HepG2 (cell line): ENCODE results near the gene ALCAM. TPM values are rescaled to one million over a fixed set of nuclear protein-coding genes. Genes with fewer than 3 reads are reported as not detected.

Source experiments
- AKAP8 ChIP-seq: sonication (generic); formaldehyde crosslinking; IDR thresholded peaks from 2 replicates; pipeline ENCODE4 v1.5.1; 2020; ENCODE audit warnings: mild to moderate bottlenecking, missing genetic modification reagents
- BRD4 ChIP-seq: sonication (generic); formaldehyde crosslinking; IDR thresholded peaks from 2 replicates; pipeline ENCODE4 v1.4.0; 2020; ENCODE audit warnings: missing genetic modification reagents
- CAMTA2 ChIP-seq: sonication (generic); formaldehyde crosslinking; IDR thresholded peaks from 2 replicates; pipeline ENCODE4 v1.4.0; 2020; ENCODE audit warnings: mild to moderate bottlenecking, missing genetic modification reagents, borderline replicate concordance
- HNRNPL ChIP-seq: fragments of 200-400 bp; formaldehyde crosslinking; IDR thresholded peaks from 2 replicates; pipeline ENCODE4 v1.6.1; 2017; ENCODE audit warnings: mild to moderate bottlenecking, low read depth, low read length
- HNRNPLL ChIP-seq: fragments of 200-400 bp; formaldehyde crosslinking; IDR thresholded peaks from 2 replicates; pipeline ENCODE4 v1.6.1; 2017; ENCODE audit warnings: mild to moderate bottlenecking, low read depth, low read length; ENCODE audit not compliant: poor library complexity, severe bottlenecking
- NR2F2 ChIP-seq: IDR thresholded peaks from 2 replicates; pipeline ENCODE4 v1.6.1; 2012; ENCODE audit warnings: low read depth, inconsistent platforms, borderline replicate concordance
- SP4 ChIP-seq: sonication (generic); formaldehyde crosslinking; IDR thresholded peaks from 2 replicates; pipeline ENCODE4 v1.8.1; 2023; ENCODE audit warnings: mild to moderate bottlenecking, missing genetic modification reagents
- XRCC5 ChIP-seq: fragments of 200-400 bp; formaldehyde crosslinking; optimal IDR thresholded peaks from 2 replicates; pipeline ENCODE3; 2017; ENCODE audit warnings: mild to moderate bottlenecking, low read length
- ZEB1 ChIP-seq: IDR thresholded peaks from 2 replicates; pipeline ENCODE4 v1.6.1; 2012; ENCODE audit warnings: mild to moderate bottlenecking, low read depth, inconsistent platforms; ENCODE audit not compliant: insufficient replicate concordance
- ZFP36L2 ChIP-seq: sonication (generic); formaldehyde crosslinking; IDR thresholded peaks from 2 replicates; pipeline ENCODE4 v1.4.0; 2020; ENCODE audit warnings: missing genetic modification reagents
- ZNF34 ChIP-seq: sonication (generic); formaldehyde crosslinking; IDR thresholded peaks from 2 replicates; pipeline ENCODE4 v1.4.0; 2020; ENCODE audit warnings: mild to moderate bottlenecking, missing genetic modification reagents, borderline replicate concordance
- ZNF546 ChIP-seq: sonication (generic); formaldehyde crosslinking; conservative IDR thresholded peaks from 2 replicates; pipeline ENCODE4 v1.8.1; 2023; ENCODE audit warnings: mild to moderate bottlenecking, missing genetic modification reagents
- ZNF556 ChIP-seq: sonication (generic); formaldehyde crosslinking; IDR thresholded peaks from 2 replicates; pipeline ENCODE4 v1.4.0; 2020; ENCODE audit warnings: mild to moderate bottlenecking, missing genetic modification reagents, borderline replicate concordance
- ZNF615 ChIP-seq: sonication (generic); formaldehyde crosslinking; IDR thresholded peaks from 2 replicates; pipeline ENCODE4 v1.5.0; 2020; ENCODE audit warnings: mild to moderate bottlenecking, missing genetic modification reagents, borderline replicate concordance
- polyA plus RNA-seq, 8 experiments: library from polyadenylated mRNA; depleted of rRNA in 3 of 8; stranded (reverse) in 7 of 8; unstranded in 1 of 8; fragments of >200 nt; fragmentation: Illumina TruSeq in 4 of 8; extraction: Trizol in 4 of 8; gene quantifications; 2 replicates each; pipeline versions ENCODE4 v1.2.1 to v1.2.3, GENCODE V29; 2011 to 2016; ENCODE audit warnings: low read depth in 4 of 8, missing spikeins in 1 of 8, mixed read lengths in 1 of 8; ENCODE audit not compliant: insufficient read depth in 1 of 8
- total RNA-seq, 5 experiments: library from RNA; depleted of rRNA; stranded (reverse); fragments of >200 nt; fragmentation: Illumina TruSeq; extraction: Trizol; gene quantifications; 2 replicates each; pipeline ENCODE4 v1.2.3, GENCODE V29; 2016; ENCODE audit warnings: low read depth in 1 of 5
- TF ChIP-seq, protein P1 (sequence below): sonication (generic); formaldehyde crosslinking; IDR thresholded peaks from 2 replicates; pipeline ENCODE4 v1.8.0; 2022; ENCODE audit warnings: mild to moderate bottlenecking, missing genetic modification reagents; ENCODE audit not compliant: insufficient replicate concordance
- TF ChIP-seq, protein P2 (sequence below): sonication (generic); formaldehyde crosslinking; IDR thresholded peaks from 2 replicates; pipeline ENCODE4 v1.8.0; 2022; ENCODE audit warnings: mild to moderate bottlenecking, missing genetic modification reagents, moderate library complexity
- TF ChIP-seq, protein P3 (sequence below): IDR thresholded peaks from 2 replicates; pipeline ENCODE4 v1.6.1; 2016; ENCODE audit warnings: low read depth, missing genetic modification reagents, missing compliant biosample characterization
- TF ChIP-seq, protein P4 (sequence below): sonication (generic); formaldehyde crosslinking; IDR thresholded peaks from 2 replicates; pipeline ENCODE4 v1.8.1; 2022; ENCODE audit warnings: mild to moderate bottlenecking, missing genetic modification reagents
- TF ChIP-seq, protein P5 (sequence below): sonication (generic); formaldehyde crosslinking; IDR thresholded peaks from 2 replicates; pipeline ENCODE4 v1.8.0; 2022; ENCODE audit warnings: low read depth, missing genetic modification reagents

ALCAM gene
- total and polyA plus RNA-seq, 2 of the 13 experiments (the other 11 are each of a cell fraction or from before 2014, with no cell fraction given): 26.0 to 33.1 TPM

DNA sequence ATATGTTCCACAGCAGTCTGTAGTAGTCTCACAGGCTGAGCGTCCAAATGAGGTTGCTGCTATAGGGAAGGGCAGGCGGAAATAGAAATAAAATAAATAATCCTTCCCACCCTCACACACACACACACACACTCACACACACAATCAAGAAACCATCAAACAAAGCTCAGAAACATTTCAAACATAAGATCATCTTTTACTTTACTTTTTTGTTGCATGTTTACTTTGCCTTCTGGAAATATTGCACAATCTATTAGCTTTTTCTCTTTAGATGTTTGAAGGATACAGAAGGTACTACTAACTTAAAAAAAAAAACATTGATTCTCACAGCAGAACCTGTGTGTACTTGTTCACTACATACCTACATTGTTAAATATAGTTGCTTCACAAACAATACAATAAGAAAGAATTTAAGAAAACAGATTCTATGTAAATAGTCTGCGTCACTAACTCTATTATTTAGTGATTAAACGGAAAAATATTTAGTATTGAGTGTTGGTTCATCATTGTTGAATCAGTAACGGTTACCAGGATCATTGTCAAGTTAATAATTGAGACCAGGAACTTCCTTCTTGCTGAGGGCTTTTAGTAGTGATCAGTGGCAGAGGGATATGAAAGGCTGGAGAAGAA, 20.5 kb downstream of the ALCAM start (continued):
- TF ChIP-seq, protein P1, sequence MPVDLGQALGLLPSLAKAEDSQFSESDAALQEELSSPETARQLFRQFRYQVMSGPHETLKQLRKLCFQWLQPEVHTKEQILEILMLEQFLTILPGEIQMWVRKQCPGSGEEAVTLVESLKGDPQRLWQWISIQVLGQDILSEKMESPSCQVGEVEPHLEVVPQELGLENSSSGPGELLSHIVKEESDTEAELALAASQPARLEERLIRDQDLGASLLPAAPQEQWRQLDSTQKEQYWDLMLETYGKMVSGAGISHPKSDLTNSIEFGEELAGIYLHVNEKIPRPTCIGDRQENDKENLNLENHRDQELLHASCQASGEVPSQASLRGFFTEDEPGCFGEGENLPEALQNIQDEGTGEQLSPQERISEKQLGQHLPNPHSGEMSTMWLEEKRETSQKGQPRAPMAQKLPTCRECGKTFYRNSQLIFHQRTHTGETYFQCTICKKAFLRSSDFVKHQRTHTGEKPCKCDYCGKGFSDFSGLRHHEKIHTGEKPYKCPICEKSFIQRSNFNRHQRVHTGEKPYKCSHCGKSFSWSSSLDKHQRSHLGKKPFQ (CRISPR knock-in tag): no peak
- TF ChIP-seq, protein P2, sequence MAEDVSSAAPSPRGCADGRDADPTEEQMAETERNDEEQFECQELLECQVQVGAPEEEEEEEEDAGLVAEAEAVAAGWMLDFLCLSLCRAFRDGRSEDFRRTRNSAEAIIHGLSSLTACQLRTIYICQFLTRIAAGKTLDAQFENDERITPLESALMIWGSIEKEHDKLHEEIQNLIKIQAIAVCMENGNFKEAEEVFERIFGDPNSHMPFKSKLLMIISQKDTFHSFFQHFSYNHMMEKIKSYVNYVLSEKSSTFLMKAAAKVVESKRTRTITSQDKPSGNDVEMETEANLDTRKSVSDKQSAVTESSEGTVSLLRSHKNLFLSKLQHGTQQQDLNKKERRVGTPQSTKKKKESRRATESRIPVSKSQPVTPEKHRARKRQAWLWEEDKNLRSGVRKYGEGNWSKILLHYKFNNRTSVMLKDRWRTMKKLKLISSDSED (CRISPR knock-in tag): no peak
- peak; percentile 35 for TF ChIP-seq ZEB1
- TF ChIP-seq HNRNPL: no peak
- TF ChIP-seq AKAP8: no peak
- TF ChIP-seq SP4 (CRISPR knock-in tag): no peak
- TF ChIP-seq ZNF615 (CRISPR knock-in tag): no peak
- TF ChIP-seq ZNF34: no peak
- TF ChIP-seq BRD4: no peak
- no peak for TF ChIP-seq HNRNPLL
- no peak for TF ChIP-seq ZNF546 (CRISPR knock-in tag)
- TF ChIP-seq, protein P3, sequence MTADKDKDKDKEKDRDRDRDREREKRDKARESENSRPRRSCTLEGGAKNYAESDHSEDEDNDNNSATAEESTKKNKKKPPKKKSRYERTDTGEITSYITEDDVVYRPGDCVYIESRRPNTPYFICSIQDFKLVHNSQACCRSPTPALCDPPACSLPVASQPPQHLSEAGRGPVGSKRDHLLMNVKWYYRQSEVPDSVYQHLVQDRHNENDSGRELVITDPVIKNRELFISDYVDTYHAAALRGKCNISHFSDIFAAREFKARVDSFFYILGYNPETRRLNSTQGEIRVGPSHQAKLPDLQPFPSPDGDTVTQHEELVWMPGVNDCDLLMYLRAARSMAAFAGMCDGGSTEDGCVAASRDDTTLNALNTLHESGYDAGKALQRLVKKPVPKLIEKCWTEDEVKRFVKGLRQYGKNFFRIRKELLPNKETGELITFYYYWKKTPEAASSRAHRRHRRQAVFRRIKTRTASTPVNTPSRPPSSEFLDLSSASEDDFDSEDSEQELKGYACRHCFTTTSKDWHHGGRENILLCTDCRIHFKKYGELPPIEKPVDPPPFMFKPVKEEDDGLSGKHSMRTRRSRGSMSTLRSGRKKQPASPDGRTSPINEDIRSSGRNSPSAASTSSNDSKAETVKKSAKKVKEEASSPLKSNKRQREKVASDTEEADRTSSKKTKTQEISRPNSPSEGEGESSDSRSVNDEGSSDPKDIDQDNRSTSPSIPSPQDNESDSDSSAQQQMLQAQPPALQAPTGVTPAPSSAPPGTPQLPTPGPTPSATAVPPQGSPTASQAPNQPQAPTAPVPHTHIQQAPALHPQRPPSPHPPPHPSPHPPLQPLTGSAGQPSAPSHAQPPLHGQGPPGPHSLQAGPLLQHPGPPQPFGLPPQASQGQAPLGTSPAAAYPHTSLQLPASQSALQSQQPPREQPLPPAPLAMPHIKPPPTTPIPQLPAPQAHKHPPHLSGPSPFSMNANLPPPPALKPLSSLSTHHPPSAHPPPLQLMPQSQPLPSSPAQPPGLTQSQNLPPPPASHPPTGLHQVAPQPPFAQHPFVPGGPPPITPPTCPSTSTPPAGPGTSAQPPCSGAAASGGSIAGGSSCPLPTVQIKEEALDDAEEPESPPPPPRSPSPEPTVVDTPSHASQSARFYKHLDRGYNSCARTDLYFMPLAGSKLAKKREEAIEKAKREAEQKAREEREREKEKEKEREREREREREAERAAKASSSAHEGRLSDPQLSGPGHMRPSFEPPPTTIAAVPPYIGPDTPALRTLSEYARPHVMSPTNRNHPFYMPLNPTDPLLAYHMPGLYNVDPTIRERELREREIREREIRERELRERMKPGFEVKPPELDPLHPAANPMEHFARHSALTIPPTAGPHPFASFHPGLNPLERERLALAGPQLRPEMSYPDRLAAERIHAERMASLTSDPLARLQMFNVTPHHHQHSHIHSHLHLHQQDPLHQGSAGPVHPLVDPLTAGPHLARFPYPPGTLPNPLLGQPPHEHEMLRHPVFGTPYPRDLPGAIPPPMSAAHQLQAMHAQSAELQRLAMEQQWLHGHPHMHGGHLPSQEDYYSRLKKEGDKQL (CRISPR knock-in tag): peak; percentile 93
- peak; percentile 59 for TF ChIP-seq NR2F2
- TF ChIP-seq ZFP36L2: no peak
- TF ChIP-seq XRCC5: no peak
- TF ChIP-seq ZNF556 (CRISPR knock-in tag): no peak
- TF ChIP-seq, protein P4, sequence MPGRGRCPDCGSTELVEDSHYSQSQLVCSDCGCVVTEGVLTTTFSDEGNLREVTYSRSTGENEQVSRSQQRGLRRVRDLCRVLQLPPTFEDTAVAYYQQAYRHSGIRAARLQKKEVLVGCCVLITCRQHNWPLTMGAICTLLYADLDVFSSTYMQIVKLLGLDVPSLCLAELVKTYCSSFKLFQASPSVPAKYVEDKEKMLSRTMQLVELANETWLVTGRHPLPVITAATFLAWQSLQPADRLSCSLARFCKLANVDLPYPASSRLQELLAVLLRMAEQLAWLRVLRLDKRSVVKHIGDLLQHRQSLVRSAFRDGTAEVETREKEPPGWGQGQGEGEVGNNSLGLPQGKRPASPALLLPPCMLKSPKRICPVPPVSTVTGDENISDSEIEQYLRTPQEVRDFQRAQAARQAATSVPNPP (CRISPR knock-in tag): peak; percentile 78; the same call in 1 of the 2 replicates
- TF ChIP-seq CAMTA2 (CRISPR knock-in tag): no peak
- TF ChIP-seq, protein P5, sequence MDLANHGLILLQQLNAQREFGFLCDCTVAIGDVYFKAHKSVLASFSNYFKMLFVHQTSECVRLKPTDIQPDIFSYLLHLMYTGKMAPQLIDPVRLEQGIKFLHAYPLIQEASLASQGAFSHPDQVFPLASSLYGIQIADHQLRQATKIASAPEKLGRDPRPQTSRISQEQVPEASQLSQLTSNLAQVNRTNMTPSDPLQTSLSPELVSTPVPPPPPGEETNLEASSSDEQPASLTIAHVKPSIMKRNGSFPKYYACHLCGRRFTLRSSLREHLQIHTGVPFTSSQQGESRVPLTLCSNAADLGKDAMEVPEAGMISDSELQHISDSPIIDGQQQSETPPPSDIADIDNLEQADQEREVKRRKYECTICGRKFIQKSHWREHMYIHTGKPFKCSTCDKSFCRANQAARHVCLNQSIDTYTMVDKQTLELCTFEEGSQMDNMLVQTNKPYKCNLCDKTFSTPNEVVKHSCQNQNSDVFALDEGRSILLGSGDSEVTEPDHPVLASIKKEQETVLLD (CRISPR knock-in tag): 0 out of 2 replicates have a peak, but pooled peaks have one; percentile 38
